CD4-positive, alpha-beta T cell treated with Interleukin-10 for 1 hour (primary cell): ENCODE data around the gene CCDC88C.

Experiments
- DNase-seq: peaks from one replicate; pipeline ENCODE4 v3.0.0-alpha.2; 2020

CCDC88C gene

DNA sequence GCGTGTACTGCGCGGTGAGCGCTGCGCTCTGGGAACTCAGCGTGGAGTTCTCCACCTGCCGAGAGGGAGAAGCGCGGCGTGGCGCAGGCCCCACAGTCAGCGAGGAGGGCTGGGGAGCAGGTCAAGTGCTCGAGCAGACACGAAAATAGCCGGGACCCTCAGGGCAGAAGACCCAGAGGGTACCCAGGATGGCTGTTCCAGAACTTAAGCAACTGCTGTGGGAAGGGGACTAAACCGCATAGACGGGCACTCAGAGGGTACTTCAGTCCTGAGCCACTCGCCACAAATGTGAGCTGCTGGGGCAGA is 113.7 kb downstream of the CCDC88C start:
- DNase-seq, result no peak

DNA sequence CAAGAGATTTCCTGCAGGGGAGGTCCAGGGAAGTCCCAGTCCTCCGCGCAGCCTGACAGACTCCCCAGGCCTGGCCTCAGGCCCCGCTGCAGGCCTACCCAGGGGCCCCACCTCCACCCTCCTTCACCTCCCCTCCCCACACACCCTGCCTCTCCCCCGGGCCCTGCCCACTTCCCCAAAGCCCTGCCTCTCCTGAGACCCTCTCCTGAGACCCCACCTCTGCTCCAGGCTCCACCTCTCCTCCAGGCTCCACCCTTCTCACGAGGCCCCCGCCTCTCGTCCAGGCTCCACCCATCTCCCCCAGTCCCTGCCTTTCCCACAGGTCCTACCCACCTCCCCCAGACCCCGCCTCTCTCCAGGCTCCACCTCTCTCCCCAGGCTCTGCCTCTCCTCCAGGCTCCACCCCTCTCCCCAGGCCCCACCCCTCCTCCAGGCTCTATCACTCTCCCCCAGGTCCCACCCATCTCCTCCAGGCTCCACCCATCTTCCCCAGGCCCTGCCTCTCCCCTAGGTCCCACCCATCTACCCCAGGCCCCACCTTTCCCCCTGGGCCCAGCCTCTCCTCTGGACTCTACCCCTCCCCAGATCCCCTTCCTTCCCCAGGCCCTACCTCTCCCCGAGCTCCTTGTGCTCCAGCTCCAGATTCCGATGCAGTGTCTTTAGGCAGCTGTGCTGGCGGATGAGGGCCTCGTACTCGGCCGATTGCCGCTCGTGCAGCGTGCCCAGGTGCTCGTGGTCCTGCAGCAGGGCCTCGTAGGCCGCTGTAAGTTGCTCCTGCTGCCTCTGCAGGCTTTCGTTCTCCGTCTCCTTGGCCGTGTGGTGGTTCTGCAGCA is 114.3 kb downstream of the CCDC88C start:
- peak; percentile 72 for DNase-seq

- DNase-seq, result no peak
These were observed 115.2 kb downstream of the CCDC88C start for GRCh38 chr14:91302391-91302790.

DNA sequence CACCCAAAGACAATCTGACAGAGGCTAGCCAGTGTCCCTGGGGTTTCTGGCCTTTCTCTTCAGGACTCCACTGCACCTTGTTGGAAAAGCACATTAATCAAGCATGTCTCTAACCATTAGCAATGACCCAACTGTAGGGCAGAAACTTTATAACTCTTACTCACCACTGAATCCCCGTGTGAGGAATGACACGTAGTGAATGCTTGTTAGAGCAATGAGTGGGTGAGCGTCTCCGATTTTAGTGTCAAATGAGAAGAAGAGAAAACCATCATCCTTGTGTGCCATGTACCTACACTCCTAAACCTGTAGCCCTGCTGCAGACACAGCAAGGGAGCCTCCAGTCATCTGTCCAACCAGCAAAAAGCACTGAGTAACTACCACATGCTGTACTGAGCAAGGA is 116.7 kb downstream of the CCDC88C start:
- no peak for DNase-seq

DNA sequence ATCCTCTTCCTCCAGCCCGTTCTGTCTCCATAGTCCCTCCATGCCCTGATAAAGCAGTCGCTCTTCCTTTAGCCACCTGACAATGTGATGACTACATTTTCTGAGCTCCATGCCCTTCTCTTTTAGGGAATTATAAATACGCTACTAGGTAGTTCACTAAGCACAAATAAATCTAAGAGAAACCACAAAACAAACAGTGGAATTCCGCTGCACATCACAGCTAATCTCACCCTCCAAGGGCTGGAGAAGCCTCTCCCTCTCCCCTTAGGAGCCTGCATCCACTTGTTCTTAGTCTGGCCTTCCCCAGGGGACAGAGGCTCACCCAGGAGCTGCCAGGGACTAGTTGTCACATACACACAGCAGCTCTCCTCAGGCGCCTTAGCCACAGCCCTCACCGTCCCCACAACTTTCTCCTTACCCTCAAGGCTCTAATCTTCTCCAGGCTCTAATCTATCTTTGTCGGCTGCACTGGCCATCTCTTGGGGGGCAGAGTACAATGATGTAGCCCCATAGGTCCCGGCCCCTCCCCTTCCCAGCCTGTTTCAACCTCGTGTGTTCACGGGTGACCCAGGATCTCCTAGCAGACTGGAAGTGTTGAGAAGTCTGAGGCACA is 117.2 kb downstream of the CCDC88C start:
- DNase-seq, result no peak

DNA sequence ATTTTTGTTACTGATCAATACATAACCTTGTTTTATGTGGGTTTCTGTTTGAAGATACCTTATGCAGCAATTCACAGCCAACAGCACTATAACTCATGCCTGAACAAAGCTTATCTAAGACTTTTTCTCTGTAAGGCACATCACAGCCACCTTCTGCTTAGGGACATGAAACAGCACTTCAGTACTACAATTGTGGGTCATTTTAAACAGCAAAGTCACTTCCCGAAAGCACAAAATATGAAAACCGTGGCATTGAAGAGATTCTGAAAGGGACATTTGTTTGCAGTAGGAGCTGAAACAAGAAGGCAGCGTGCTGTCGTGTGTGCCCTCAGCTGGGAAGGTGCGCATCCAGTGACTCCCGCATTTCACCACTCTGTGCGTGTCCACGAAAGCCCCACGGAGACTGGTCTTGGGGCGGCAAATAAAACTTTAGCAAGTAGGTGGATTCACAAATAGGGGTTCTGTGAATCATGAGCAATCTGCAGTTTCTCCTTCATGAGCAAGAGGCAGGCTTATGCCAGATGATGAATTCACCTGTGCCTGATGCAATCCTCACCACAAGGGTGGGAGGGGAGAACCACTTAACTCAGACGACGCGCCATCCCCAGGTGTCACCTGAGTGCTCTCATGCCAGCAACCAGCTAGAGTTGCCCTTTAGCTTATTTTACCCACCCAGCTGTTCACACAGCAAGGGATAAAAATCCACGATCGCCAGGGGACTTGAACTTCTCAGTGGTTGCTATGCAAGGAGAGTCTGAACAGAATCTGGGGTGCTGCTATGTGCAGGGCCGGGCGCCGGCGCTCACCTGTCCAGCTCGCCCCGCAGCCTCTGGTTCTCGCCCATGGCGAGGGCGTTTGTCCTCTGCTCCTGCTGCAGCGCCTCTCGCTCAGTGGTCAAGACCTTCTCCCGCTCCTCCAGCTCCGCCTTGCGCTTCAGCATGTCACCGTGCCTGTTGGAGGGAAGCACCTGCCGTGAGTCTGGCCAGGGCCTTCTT is 118.2 kb downstream of the CCDC88C start:
- no peak for DNase-seq

DNA sequence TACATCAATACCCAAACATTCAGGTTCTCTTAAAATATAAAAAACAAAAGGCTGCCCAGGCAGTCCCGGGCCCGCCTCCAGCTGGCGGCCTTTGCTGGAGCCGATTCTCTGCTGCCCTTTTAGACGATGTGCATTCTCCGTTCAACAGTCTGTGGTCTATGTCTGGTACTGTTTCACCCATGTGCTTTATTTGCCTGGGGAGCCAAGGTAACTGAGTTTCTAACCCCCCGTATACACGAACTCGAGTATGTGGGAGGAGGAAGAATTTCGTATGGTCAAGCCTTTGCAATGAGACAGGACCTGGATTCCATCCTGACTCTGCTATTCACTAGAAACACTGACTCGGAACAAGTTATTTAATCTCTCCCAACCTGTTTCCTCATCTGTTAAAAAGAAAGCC is 119.0 kb downstream of the CCDC88C start:
- DNase-seq, result no peak

GRCh38 chr14:91297081-91297711 is 120.4 kb downstream of the CCDC88C start:
- no peak for DNase-seq

- no peak for DNase-seq
These were observed 121.5 kb downstream of the CCDC88C start for GRCh38 chr14:91295851-91296796.

GRCh38 chr14:91295276-91295845 is 122.3 kb downstream of the CCDC88C start:
- no peak for DNase-seq

DNA sequence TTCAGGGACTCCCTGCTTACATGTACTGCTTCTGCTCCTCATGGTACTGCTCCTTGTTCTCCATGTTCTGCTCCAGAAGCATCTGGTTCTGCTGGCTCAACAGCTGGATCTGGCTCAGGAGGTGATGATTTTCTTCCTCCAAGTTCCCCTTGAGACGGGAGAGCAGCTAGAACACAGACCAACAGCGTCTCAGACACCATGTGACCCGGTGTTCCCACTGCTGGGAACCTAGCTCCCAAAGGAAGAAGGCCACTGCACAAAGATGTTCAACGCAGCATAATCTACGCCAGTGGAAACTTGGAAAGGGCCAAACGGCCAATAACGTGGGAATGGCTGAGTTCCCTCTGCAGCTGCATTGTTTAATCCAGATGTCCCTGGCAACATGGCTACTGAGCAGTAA is 123.5 kb downstream of the CCDC88C start:
- no peak for DNase-seq

DNA sequence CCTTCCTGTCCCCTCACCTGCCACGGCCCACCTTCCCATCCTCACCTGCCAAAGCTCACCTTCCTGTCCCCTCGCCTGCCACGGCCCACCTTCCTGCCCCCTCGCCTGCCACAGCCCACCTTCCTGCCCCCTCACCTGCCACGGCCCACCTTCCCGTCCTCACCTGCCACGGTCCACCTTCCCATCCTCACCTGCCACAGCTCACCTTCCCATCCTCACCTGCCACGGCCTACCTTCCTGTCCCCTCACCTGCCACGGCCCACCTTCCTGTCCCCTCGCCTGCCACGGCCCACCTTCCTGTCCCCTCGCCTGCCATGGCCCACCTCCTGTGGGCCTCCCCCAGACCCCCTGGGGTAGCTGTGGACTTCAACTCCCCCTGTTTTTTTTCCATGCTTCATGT is 124.3 kb downstream of the CCDC88C start:
- no peak for DNase-seq

GRCh38 chr14:91292491-91292890 is 125.1 kb downstream of the CCDC88C start:
- no peak for DNase-seq

- no peak for DNase-seq
These were observed 125.7 kb downstream of the CCDC88C start for GRCh38 chr14:91291786-91292405.

GRCh38 chr14:91290986-91291385 is 126.6 kb downstream of the CCDC88C start:
- DNase-seq, result no peak

GRCh38 chr14:91289464-91289863 is 128.2 kb downstream of the CCDC88C start:
- DNase-seq, result no peak

- DNase-seq, result no peak
These were observed 128.7 kb downstream of the CCDC88C start for GRCh38 chr14:91288876-91289275.

DNA sequence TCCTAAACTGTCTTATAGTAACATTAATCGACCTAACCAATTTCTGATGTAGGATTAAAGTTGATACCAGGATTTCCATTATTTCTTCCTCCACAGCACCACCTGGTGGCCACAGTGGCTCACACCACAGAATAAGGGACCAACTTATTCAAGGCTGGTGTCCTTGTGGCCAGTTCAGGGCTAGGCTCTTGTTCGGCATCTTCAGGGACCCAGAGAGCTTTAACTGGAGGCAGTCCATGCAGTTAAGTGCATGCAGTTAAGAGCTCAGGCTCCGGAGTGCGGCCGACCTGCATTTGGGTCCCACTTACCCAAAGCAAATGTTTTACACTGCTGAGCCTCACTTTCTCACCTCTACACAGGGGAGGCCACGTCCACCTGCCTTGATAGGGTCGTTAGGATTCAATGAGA is 131.1 kb downstream of the CCDC88C start:
- DNase-seq, result peak; percentile 83

- no peak for DNase-seq
These were observed 132.7 kb downstream of the CCDC88C start for GRCh38 chr14:91284791-91285548.

DNA sequence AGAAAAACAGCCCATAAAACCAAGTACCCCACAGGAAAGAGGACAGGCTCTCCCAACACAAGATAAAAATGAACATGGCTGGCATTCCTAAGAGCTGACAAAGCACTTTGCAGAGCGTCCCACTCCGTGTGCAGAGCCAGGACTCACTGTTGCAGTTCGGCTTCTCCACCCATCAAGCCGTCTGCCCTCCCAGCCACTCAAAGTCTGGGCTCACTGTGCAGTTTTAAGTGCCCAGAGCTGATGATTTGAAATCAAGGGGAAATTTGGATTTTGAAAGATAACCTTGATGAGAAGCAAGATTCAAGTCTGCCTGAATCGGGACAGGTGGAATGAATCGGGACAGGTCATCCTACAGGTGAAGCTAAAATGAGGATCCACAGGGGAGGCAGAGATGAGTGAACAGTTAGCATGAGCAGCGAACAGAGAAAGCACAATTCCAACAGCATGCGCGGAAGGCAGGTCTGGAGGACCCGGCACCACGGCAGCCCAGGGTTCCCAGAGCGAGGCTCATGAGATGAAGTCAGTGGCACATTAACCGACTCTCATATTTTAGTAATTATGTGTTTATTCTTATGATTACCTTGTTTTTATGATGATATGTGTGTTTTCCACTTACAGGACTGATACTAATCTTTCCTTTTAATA is 133.4 kb downstream of the CCDC88C start:
- DNase-seq, result no peak
